Right lobe of liver (tissue), 4 donors: ENCODE results near the gene PTPRM.

Source experiments
- POLR2A ChIP-seq: fragments of 450-650 bp; IDR thresholded peaks from one replicate; pipeline ENCODE4 v1.6.1; 2017; ENCODE audit warnings: antibody characterized with exemption, mild to moderate bottlenecking
- TF ChIP-seq, protein P1 (sequence below), 4 donors: fragments of 200-600 bp in 3 of 4; fragments of 450-650 bp in 1 of 4; IDR thresholded peaks; one replicate each; pipeline versions ENCODE4 v1.5.1 to v1.8.0; 2016 to 2022; ENCODE audit warnings: antibody characterized with exemption in 4 of 4, mild to moderate bottlenecking in 2 of 4
- donor health status: DM: no; HTN: no; CAD: no.
- donor health status: DM: no; HTN: no; CAD: no.
- donor health status: DM: no; HTN: yes; CAD: no.

DNA sequence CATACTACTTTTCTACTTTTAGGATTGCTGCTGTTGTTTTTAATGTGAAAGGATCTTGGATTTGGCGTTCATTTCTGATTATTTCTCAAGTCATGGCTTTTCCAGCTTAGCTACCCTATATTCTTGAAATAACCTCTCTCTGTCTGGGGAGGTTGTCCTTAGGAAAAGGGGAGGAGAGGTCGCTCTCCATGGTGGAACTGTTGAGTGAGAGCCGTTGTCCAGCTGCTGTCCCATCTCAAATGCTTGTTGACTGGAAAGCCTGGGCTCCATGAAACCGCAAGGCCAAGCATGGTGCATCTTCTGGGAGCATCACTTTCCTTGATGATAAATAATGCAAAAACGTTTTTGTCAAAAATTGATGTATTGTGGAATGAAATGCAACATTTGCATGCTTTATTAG, 563.0 kb downstream of the PTPRM start:
- no peak for TF ChIP-seq POLR2A
- TF ChIP-seq, protein P1, sequence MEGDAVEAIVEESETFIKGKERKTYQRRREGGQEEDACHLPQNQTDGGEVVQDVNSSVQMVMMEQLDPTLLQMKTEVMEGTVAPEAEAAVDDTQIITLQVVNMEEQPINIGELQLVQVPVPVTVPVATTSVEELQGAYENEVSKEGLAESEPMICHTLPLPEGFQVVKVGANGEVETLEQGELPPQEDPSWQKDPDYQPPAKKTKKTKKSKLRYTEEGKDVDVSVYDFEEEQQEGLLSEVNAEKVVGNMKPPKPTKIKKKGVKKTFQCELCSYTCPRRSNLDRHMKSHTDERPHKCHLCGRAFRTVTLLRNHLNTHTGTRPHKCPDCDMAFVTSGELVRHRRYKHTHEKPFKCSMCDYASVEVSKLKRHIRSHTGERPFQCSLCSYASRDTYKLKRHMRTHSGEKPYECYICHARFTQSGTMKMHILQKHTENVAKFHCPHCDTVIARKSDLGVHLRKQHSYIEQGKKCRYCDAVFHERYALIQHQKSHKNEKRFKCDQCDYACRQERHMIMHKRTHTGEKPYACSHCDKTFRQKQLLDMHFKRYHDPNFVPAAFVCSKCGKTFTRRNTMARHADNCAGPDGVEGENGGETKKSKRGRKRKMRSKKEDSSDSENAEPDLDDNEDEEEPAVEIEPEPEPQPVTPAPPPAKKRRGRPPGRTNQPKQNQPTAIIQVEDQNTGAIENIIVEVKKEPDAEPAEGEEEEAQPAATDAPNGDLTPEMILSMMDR (IDR thresholded peaks at IDR 0.05), result no peak
